OCI-LY7 (cell line): ENCODE data around the gene KLHL22. TPM values are rescaled to one million over a fixed set of nuclear protein-coding genes. Genes with fewer than 3 reads are reported as not detected.

Experiments used
- BruUV-seq: library from RNA; stranded (reverse); fragments of 400-500 nt; replicated peaks from 2 replicates; lab custom pipeline; 2021; lab: Mats Ljungman, UMichigan
- CTCF ChIA-PET: fragments of 300-600 bp; sonication (Branson Sonifier 250); formaldehyde crosslinking; loops from one replicate; lab custom pipeline; 2022; ENCODE audit warnings: antibody characterized with exemption; ENCODE audit not compliant: unreplicated experiment; lab: Charles Lee
- POLR2A ChIA-PET: fragments of 300-600 bp; sonication (Branson Sonifier 250); formaldehyde crosslinking; loops from one replicate; lab custom pipeline; 2022; ENCODE audit warnings: antibody characterized with exemption; lab: Charles Lee
- DNase-seq: peaks from one replicate; pipeline ENCODE4 v3.0.0-alpha.2; 2015; ENCODE audit warnings: low spot score
- H2AFZ ChIP-seq: fragments of 200-600 bp; sonication (generic), shearing (Covaris generic); 2 replicates; pipeline ENCODE4 v1.6.1; 2014; ENCODE audit warnings: mild to moderate bottlenecking, antibody characterized with exemption, low read length, moderate library complexity
- H3K27ac ChIP-seq: fragments of 200-600 bp; sonication (generic); 2 replicates; pipeline ENCODE4 v1.5.1; 2014; ENCODE audit warnings: mixed run types, low read depth, mild to moderate bottlenecking, moderate library complexity, low read length, inconsistent platforms; ENCODE audit not compliant: poor library complexity, severe bottlenecking
- H3K36me3 ChIP-seq: fragments of 200-600 bp; sonication (generic); 2 replicates; pipeline ENCODE4 v1.6.1; 2014; ENCODE audit warnings: mild to moderate bottlenecking, antibody characterized with exemption, low read length, moderate library complexity, mixed read lengths; ENCODE audit not compliant: insufficient read depth
- H3K4me1 ChIP-seq: fragments of 200-600 bp; sonication (generic); 2 replicates; pipeline ENCODE4 v1.5.1; 2014; ENCODE audit warnings: mild to moderate bottlenecking, low read length; ENCODE audit not compliant: insufficient read depth, poor library complexity, severe bottlenecking
- H3K4me2 ChIP-seq: fragments of 200-600 bp; sonication (generic); 2 replicates; pipeline ENCODE4 v1.6.1; 2014; ENCODE audit warnings: mild to moderate bottlenecking, low read length
- H3K4me3 ChIP-seq: fragments of 200-600 bp; sonication (generic); 2 replicates; pipeline ENCODE4 v1.5.1; 2014; ENCODE audit warnings: mild to moderate bottlenecking, low read depth, low read length; ENCODE audit not compliant: poor library complexity, severe bottlenecking
- H3K79me2 ChIP-seq: fragments of 200-600 bp; sonication (generic); 2 replicates; pipeline ENCODE4 v1.6.1; 2016; ENCODE audit warnings: low read depth, mild to moderate bottlenecking, low read length, moderate library complexity, mixed read lengths; ENCODE audit not compliant: insufficient read depth
- H3K9me2 ChIP-seq: fragments of 200-600 bp; sonication (generic); 2 replicates; pipeline ENCODE4 v1.6.1; 2016; ENCODE audit warnings: mild to moderate bottlenecking, low read length, mixed read lengths; ENCODE audit not compliant: insufficient read depth
- H3K9me3 ChIP-seq: fragments of 200-600 bp; sonication (generic); 2 replicates; pipeline ENCODE4 v1.6.1; 2014; ENCODE audit warnings: mild to moderate bottlenecking, mixed run types, low read length, mixed read lengths
- H4K20me1 ChIP-seq: fragments of 200-600 bp; sonication (generic); 2 replicates; pipeline ENCODE4 v1.6.1; 2014; ENCODE audit warnings: mild to moderate bottlenecking, antibody characterized with exemption, low read length, moderate library complexity, mixed read lengths; ENCODE audit not compliant: insufficient read depth
- CTCF ChIP-seq: fragments of 200-600 bp; sonication (generic); conservative IDR thresholded peaks from 2 replicates; pipeline ENCODE4 v1.5.1; 2014; ENCODE audit warnings: mild to moderate bottlenecking, antibody characterized with exemption, low read length, moderate library complexity, mixed read lengths
- EZH2phosphoT487 ChIP-seq: fragments of 200-600 bp; sonication (generic); IDR thresholded peaks from 2 replicates; pipeline ENCODE4 v1.6.1; 2018; ENCODE audit warnings: low read depth, borderline replicate concordance, mild to moderate bottlenecking, mixed run types, antibody characterized with exemption, low read length, moderate library complexity, mixed read lengths
- intact Hi-C: fragments of 100-400 bp; cut with micrococcal nuclease; formaldehyde crosslinking; loops from one replicate; pipeline ENCODE4 v1.10.0; 2022; ENCODE audit not compliant: unreplicated experiment
- total RNA-seq, 2 experiments: library from RNA; depleted of rRNA in 1 of 2; stranded (reverse); fragments of >200 nt in 1 of 2; shearing (Covaris generic) in 1 of 2; gene quantifications; 2 replicates each; pipeline ENCODE4 v1.2.3, GENCODE V29; 2014 to 2022

Gene KLHL22
- total RNA-seq, 2 experiments from 2014 or later: 14.8 to 38.1 TPM

- no peak for TF ChIP-seq EZH2phosphoT487
- no peak for TF ChIP-seq CTCF
- POLR2A ChIA-PET: no interaction called here
- Histone ChIP-seq H3K4me1 (no peaks in the 10 kb centered on the region), H3K9me2 (no peaks in the 10 kb centered on the region), H3K36me3 (no peaks in the 10 kb centered on the region), H4K20me1 (no peaks in the 10 kb centered on the region), H2AFZ (no peak overlapping the region), H3K4me2 (no peak overlapping the region), H3K79me2 (no peaks in the 10 kb centered on the region), H3K27ac (no peak overlapping the region), H3K9me3 (no peaks in the 10 kb centered on the region), H3K4me3 (no peak overlapping the region)
- no TSS peak for BruUV-seq
- CTCF ChIA-PET: no interaction called here
- DNase-seq: no peak
- intact Hi-C loops: no loop called here
Measured at GRCh38 chr22:20487715-20488114, 7.9 kb downstream of the KLHL22 start.

- no peaks in the 10 kb centered on the region for H3K9me2 ChIP-seq
- H3K36me3 ChIP-seq: no peaks in the 10 kb centered on the region
- no peaks in the 10 kb centered on the region for H3K4me1 ChIP-seq
- H3K79me2 ChIP-seq: no peaks in the 10 kb centered on the region
- DNase-seq: no peak
- H3K27ac ChIP-seq: no peak overlapping the region
- intact Hi-C loops: no loop called here
- H3K4me2 ChIP-seq: no peak overlapping the region
- no peaks in the 10 kb centered on the region for H3K9me3 ChIP-seq
- no peak overlapping the region for H3K4me3 ChIP-seq
- no peak for TF ChIP-seq CTCF
- TF ChIP-seq EZH2phosphoT487: no peak
- ChIA-PET POLR2A (no interaction called here), CTCF (no interaction called here)
- H2AFZ ChIP-seq: no peak overlapping the region
- H4K20me1 ChIP-seq: no peaks in the 10 kb centered on the region
- no TSS peak for BruUV-seq
Measured at GRCh38 chr22:20486229-20486628, 9.4 kb downstream of the KLHL22 start.

- Histone ChIP-seq H3K9me2 (no peaks in the 10 kb centered on the region), H3K27ac (no peak overlapping the region), H3K4me3 (no peak overlapping the region), H3K9me3 (no peaks in the 10 kb centered on the region), H3K4me2 (no peak overlapping the region), H4K20me1 (no peaks in the 10 kb centered on the region), H3K36me3 (no peaks in the 10 kb centered on the region), H2AFZ (no peak overlapping the region), H3K79me2 (no peaks in the 10 kb centered on the region), H3K4me1 (no peaks in the 10 kb centered on the region)
- CTCF ChIA-PET: no interaction called here
- TF ChIP-seq CTCF (no peak), EZH2phosphoT487 (no peak)
- intact Hi-C loops: no loop called here
- no peak for DNase-seq
- no TSS peak for BruUV-seq
- POLR2A ChIA-PET: no interaction called here
Measured at GRCh38 chr22:20484948-20485683, 10.5 kb downstream of the KLHL22 start.
